H1 (cell line): ENCODE results near the gene CHSY3. TPM values are rescaled to one million over a fixed set of nuclear protein-coding genes. Genes with fewer than 3 reads are reported as not detected.

ENCODE experiments used
- CTCF ChIA-PET: fragments of 300-600 bp; sonication (Branson Sonifier 250); formaldehyde crosslinking; loops from one replicate; lab custom pipeline; 2021; ENCODE audit not compliant: partially characterized antibody; lab: Charles Lee
- POLR2A ChIA-PET: fragments of 300-600 bp; sonication (Branson Sonifier 250); formaldehyde crosslinking; loops from one replicate; lab custom pipeline; 2021; ENCODE audit warnings: inconsistent platforms; ENCODE audit not compliant: partially characterized antibody; lab: Charles Lee
- DNase-seq, 2 experiments: peaks; one replicate each; pipeline versions ENCODE4 v3.0.0 to v3.0.0-alpha.2; 2010 to 2022; ENCODE audit warnings: low spot score in 2 of 2, low read depth in 1 of 2, mixed read lengths in 1 of 2
- FAIRE-seq: peaks from 2 replicates; lab custom pipeline; 2011; peaks lifted over from hg19 to GRCh38; lab: Jason Lieb, UNC
- H2AFZ ChIP-seq: 2 replicates; pipeline ENCODE4 v1.8.1; 2012; ENCODE audit warnings: low read length, inconsistent platforms
- H2AK5ac ChIP-seq: 2 replicates; pipeline ENCODE4 v1.6.1; 2013; ENCODE audit warnings: low read depth, low read length
- H2BK120ac ChIP-seq: replicated peaks from 2 replicates; pipeline ENCODE3; 2013; ENCODE audit warnings: low read depth, low read length, inconsistent platforms
- H2BK12ac ChIP-seq: 2 replicates; pipeline ENCODE4 v1.6.1; 2013; ENCODE audit warnings: low read depth, low read length
- H2BK15ac ChIP-seq: 2 replicates; pipeline ENCODE4 v1.6.1; 2013; ENCODE audit warnings: low read length
- H2BK20ac ChIP-seq: 2 replicates; pipeline ENCODE4 v1.6.1; 2013; ENCODE audit warnings: low read length
- H2BK5ac ChIP-seq: 2 replicates; pipeline ENCODE4 v1.6.1; 2013; ENCODE audit warnings: low read depth, low read length
- H3K14ac ChIP-seq: 2 replicates; pipeline ENCODE4 v1.6.1; 2013; ENCODE audit warnings: inconsistent platforms; ENCODE audit not compliant: insufficient read length
- H3K18ac ChIP-seq: 2 replicates; pipeline ENCODE4 v1.6.1; 2013; ENCODE audit warnings: low read length; ENCODE audit errors: extremely low read depth
- H3K23ac ChIP-seq: 2 replicates; pipeline ENCODE4 v1.6.1; 2013; ENCODE audit warnings: inconsistent platforms; ENCODE audit not compliant: insufficient read length
- H3K23me2 ChIP-seq: 2 replicates; pipeline ENCODE4 v1.6.1; 2013; ENCODE audit warnings: low read depth, low read length
- H3K27ac ChIP-seq: 2 replicates; pipeline ENCODE4 v1.6.1; 2011; ENCODE audit warnings: low read depth, low read length, inconsistent platforms
- H3K27me3 ChIP-seq, 4 experiments: replicated peaks in 1 of 4; 1 replicate in 1 of 4; 2 replicates in 3 of 4; pipeline versions ENCODE4 v1.6.1 to v1.8.1; 2011 to 2013; ENCODE audit warnings: low read length in 3 of 4, mild to moderate bottlenecking in 3 of 4, inconsistent platforms in 2 of 4, mixed read lengths in 2 of 4, moderate library complexity in 1 of 4; ENCODE audit not compliant: control insufficient read depth in 3 of 4, insufficient read depth in 3 of 4; ENCODE audit errors: extremely low read depth in 1 of 4
- H3K36me3 ChIP-seq, 4 experiments: 2 replicates each; pipeline versions ENCODE4 v1.6.1 to v1.8.1; 2011 to 2013; ENCODE audit warnings: mild to moderate bottlenecking in 4 of 4, low read length in 3 of 4, moderate library complexity in 2 of 4, control low read depth in 1 of 4, inconsistent platforms in 1 of 4; ENCODE audit not compliant: insufficient read depth in 4 of 4, control insufficient read depth in 2 of 4
- H3K4ac ChIP-seq: replicated peaks from 2 replicates; pipeline ENCODE3; 2013; ENCODE audit warnings: low read length, low read depth, mixed read lengths, inconsistent platforms; ENCODE audit not compliant: insufficient read length
- H3K4me1 ChIP-seq, 4 experiments: replicated peaks in 1 of 4; 1 replicate in 1 of 4; 2 replicates in 3 of 4; pipeline versions ENCODE4 v1.6.1 to v1.8.1; 2011 to 2013; ENCODE audit warnings: low read length in 3 of 4, inconsistent platforms in 2 of 4, mixed read lengths in 1 of 4; ENCODE audit not compliant: insufficient read depth in 4 of 4, control insufficient read depth in 3 of 4
- H3K4me2 ChIP-seq, 2 experiments: 2 replicates each; pipeline versions ENCODE4 v1.6.1 to v1.8.1; 2011 to 2013; ENCODE audit warnings: low read depth in 2 of 2, low read length in 2 of 2, control low read depth in 1 of 2, inconsistent platforms in 1 of 2, mild to moderate bottlenecking in 1 of 2; ENCODE audit not compliant: insufficient read depth in 1 of 2
- H3K4me3 ChIP-seq, 4 experiments: fragments of 200-600, 300-600 bp in 1 of 4; sonication (generic), shearing (Covaris generic), sonication (Bioruptor Twin) in 1 of 4; 2 replicates each; pipeline versions ENCODE4 v1.5.1 to v1.8.1; 2011 to 2016; ENCODE audit warnings: low read length in 4 of 4, low read depth in 3 of 4, control low read depth in 2 of 4, inconsistent platforms in 2 of 4, mild to moderate bottlenecking in 2 of 4, mixed read lengths in 1 of 4, moderate library complexity in 1 of 4; ENCODE audit not compliant: insufficient read depth in 2 of 4; ENCODE audit errors: extremely low read depth in 1 of 4
- H3K56ac ChIP-seq: replicated peaks from 2 replicates; pipeline ENCODE3; 2013; ENCODE audit warnings: low read depth, mild to moderate bottlenecking, mixed read lengths, low read length, inconsistent platforms; ENCODE audit not compliant: insufficient read length
- H3K79me1 ChIP-seq: 2 replicates; pipeline ENCODE4 v1.6.1; 2013; ENCODE audit warnings: low read depth, low read length, control low read depth
- H3K79me2 ChIP-seq, 2 experiments: 2 replicates each; pipeline versions ENCODE4 v1.6.1 to v1.8.1; 2012 to 2013; ENCODE audit warnings: low read length in 2 of 2, mild to moderate bottlenecking in 2 of 2, inconsistent platforms in 1 of 2; ENCODE audit not compliant: insufficient read depth in 2 of 2, control insufficient read depth in 1 of 2
- H3K9ac ChIP-seq, 4 experiments: replicated peaks in 1 of 4; 1 replicate in 1 of 4; 2 replicates in 3 of 4; pipeline versions ENCODE4 v1.6.1 to v1.8.1; 2011 to 2013; ENCODE audit warnings: low read depth in 3 of 4, low read length in 3 of 4, control low read depth in 2 of 4, mild to moderate bottlenecking in 2 of 4, moderate library complexity in 2 of 4, inconsistent platforms in 1 of 4; ENCODE audit errors: extremely low read depth in 1 of 4
- H3K9me3 ChIP-seq, 2 experiments: 2 replicates each; pipeline versions ENCODE4 v1.6.1 to v1.8.1; 2012 to 2013; ENCODE audit warnings: mild to moderate bottlenecking in 2 of 2, moderate library complexity in 2 of 2, control low read depth in 1 of 2, inconsistent platforms in 1 of 2, low read depth in 1 of 2, low read length in 1 of 2, mixed read lengths in 1 of 2; ENCODE audit not compliant: insufficient read depth in 2 of 2
- H4K20me1 ChIP-seq, 2 experiments: replicated peaks in 1 of 2; 2 replicates each; pipeline versions ENCODE3 to v1.8.1; 2011 to 2013; ENCODE audit warnings: inconsistent platforms in 2 of 2, low read length in 2 of 2, mild to moderate bottlenecking in 1 of 2; ENCODE audit not compliant: insufficient read depth in 2 of 2, control insufficient read depth in 1 of 2
- H4K5ac ChIP-seq: 2 replicates; pipeline ENCODE4 v1.6.1; 2013; ENCODE audit warnings: low read length, low read depth, mixed read lengths, inconsistent platforms; ENCODE audit not compliant: insufficient read length
- H4K8ac ChIP-seq: 2 replicates; pipeline ENCODE4 v1.8.0; 2013; ENCODE audit warnings: mild to moderate bottlenecking, moderate library complexity, low read length, inconsistent platforms; ENCODE audit not compliant: insufficient read depth; ENCODE audit errors: extremely low read depth
- H4K91ac ChIP-seq: replicated peaks from 2 replicates; pipeline ENCODE3; 2013; ENCODE audit warnings: low read length, mixed read lengths, inconsistent platforms; ENCODE audit not compliant: insufficient read length
- CBX8 ChIP-seq: fragments of 300-800, 300-1000 bp; sonication (generic); IDR thresholded peaks from 2 replicates; pipeline ENCODE4 v1.7.1; 2016; ENCODE audit warnings: low read depth, low read length, borderline replicate concordance
- CHD1 ChIP-seq: IDR thresholded peaks from 2 replicates; pipeline ENCODE4 v1.6.1; 2012; ENCODE audit warnings: low read depth, low read length, improper control_type of control experiment
- CHD2 ChIP-seq: IDR thresholded peaks from 2 replicates; pipeline ENCODE4 v1.6.1; 2012; ENCODE audit warnings: low read length, improper control_type of control experiment
- CREB1 ChIP-seq: IDR thresholded peaks from 2 replicates; pipeline ENCODE4 v1.6.1; 2012; ENCODE audit warnings: inconsistent platforms
- CTBP2 ChIP-seq: IDR thresholded peaks from 2 replicates; pipeline ENCODE4 v1.7.0; 2011; ENCODE audit warnings: borderline replicate concordance, mild to moderate bottlenecking, moderate library complexity, mixed read lengths, low read length; ENCODE audit not compliant: insufficient read depth, insufficient read length
- EGR1 ChIP-seq: IDR thresholded peaks from 2 replicates; pipeline ENCODE4 v1.6.1; 2011; ENCODE audit warnings: low read depth, low read length, borderline replicate concordance
- HDAC2 ChIP-seq, 2 experiments: fragments of 300-600 bp in 1 of 2; sonication (generic) in 1 of 2; IDR thresholded peaks; 2 replicates each; pipeline ENCODE4 v1.6.1; 2011 to 2012; ENCODE audit warnings: low read depth in 2 of 2, low read length in 2 of 2, mild to moderate bottlenecking in 2 of 2, moderate library complexity in 2 of 2, borderline replicate concordance in 1 of 2, inconsistent platforms in 1 of 2
- HDAC6 ChIP-seq: IDR thresholded peaks from one replicate; pipeline ENCODE4 v1.7.1; 2012; ENCODE audit warnings: low read depth, mild to moderate bottlenecking, inconsistent platforms, low read length, moderate library complexity
- JUN ChIP-seq: IDR thresholded peaks from 2 replicates; pipeline ENCODE4 v1.6.1; 2011; ENCODE audit warnings: low read depth, mild to moderate bottlenecking, improper control_type of control experiment, low read length
- POLR2AphosphoS5 ChIP-seq: IDR thresholded peaks from 2 replicates; pipeline ENCODE4 v1.6.1; 2011; ENCODE audit warnings: low read depth, low read length
- RBBP5 ChIP-seq: IDR thresholded peaks from 2 replicates; pipeline ENCODE4 v1.7.1; 2012; ENCODE audit warnings: low read depth, mild to moderate bottlenecking, inconsistent platforms, low read length, moderate library complexity, borderline replicate concordance
- SIX5 ChIP-seq: IDR thresholded peaks from 2 replicates; pipeline ENCODE4 v1.6.1; 2011; ENCODE audit warnings: mild to moderate bottlenecking, low read depth, low read length
- SUZ12 ChIP-seq: fragments of 200-600 bp; sonication (generic); IDR thresholded peaks from 2 replicates; pipeline ENCODE4 v1.6.1; 2012; ENCODE audit warnings: mild to moderate bottlenecking, inconsistent platforms, low read length, moderate library complexity, mixed read lengths
- WGBS, 2 experiments: shearing (Covaris generic) in 1 of 2; methylation state at CpG; one replicate each; pipeline versions ENCODE4 v1.1.6 to v1.1.7; 2013 to 2015; ENCODE audit warnings: low lambda C conversion rate in 2 of 2, mixed read lengths in 2 of 2, inconsistent platforms in 1 of 2, low coverage in 1 of 2, missing lambda C conversion rate in 1 of 2; ENCODE audit not compliant: insufficient replicate concordance in 2 of 2, insufficient coverage in 1 of 2, insufficient read length in 1 of 2; ENCODE audit errors: extremely low coverage in 1 of 2, missing lambda C conversion rate in 1 of 2; 5-methylcytosine and 5-hydroxymethylcytosine counted together
- polyA plus RNA-seq, 7 experiments: library from polyadenylated mRNA; depleted of rRNA in 3 of 7; stranded (reverse) in 5 of 7; unstranded in 2 of 7; fragments of >200 nt in 5 of 7; fragments of 200-250 nt in 2 of 7; gene quantifications; 1 replicate in 5 of 7; 2 replicates in 1 of 7; 4 replicates in 1 of 7; pipeline versions ENCODE4 v1.2.1 to v1.2.3, GENCODE V29; 2011 to 2013; ENCODE audit warnings: missing spikeins in 2 of 7, mixed read lengths in 2 of 7
- total RNA-seq: library from RNA; stranded (reverse); fragmentation: NEBNext Ultra II Directional; extraction: Animal tissue kit (Norgen Biotek cat#: 25700); gene quantifications from 2 replicates; pipeline ENCODE4 v1.2.1, GENCODE V29; 2021

Gene CHSY3
- total and polyA plus RNA-seq, 2 of the 8 experiments (the other 6 are each of a cell fraction or from before 2014, with no cell fraction given) = 0.24 to 1.8 TPM

- CTCF ChIA-PET = no interaction called here
- WGBS, 2 experiments = 92% methylated on average over 1 of the region's 1 CpG; no CpG with 5 or more reads in 1 of the 2 experiments
Measured at GRCh38 chr5:130035388-130035787, 131.1 kb downstream of the CHSY3 start.

More at GRCh38 chr5:130035388-130035787, 131.1 kb downstream of the CHSY3 start:
- Histone ChIP-seq H3K56ac (no peak overlapping the region), H2BK12ac (no peak overlapping the region), H2BK120ac (no peak overlapping the region), H3K79me2 (no peaks in the 10 kb centered on the region), H2AFZ (no peak overlapping the region), H3K4me3 (no peak overlapping the region)
- FAIRE-seq = no peak
- no peak for TF ChIP-seq SUZ12
- no peak for TF ChIP-seq HDAC6
- no peak for TF ChIP-seq JUN
- no peak for TF ChIP-seq HDAC2 (IDR thresholded peaks at IDR 0.05; ENCODE audit: borderline replicate concordance in 1 of 2, low read depth in 2 of 2, low read length in 2 of 2)
- no peak for TF ChIP-seq SIX5
- no peak for TF ChIP-seq CTBP2
- no peak for TF ChIP-seq CREB1
- no peak for TF ChIP-seq POLR2AphosphoS5
- TF ChIP-seq CHD2 = no peak
- TF ChIP-seq EGR1 = no peak
- TF ChIP-seq CBX8 = no peak
- TF ChIP-seq CHD1 = no peak
- no peak for TF ChIP-seq RBBP5
- TF ChIP-seq, all 59 proteins: peak for 0
- Histone ChIP-seq H3K27ac (no peak overlapping the region), H3K14ac (no peak overlapping the region), H4K5ac (no peak overlapping the region), H3K23me2 (no peaks in the 10 kb centered on the region), H3K9me3 (no peaks in the 10 kb centered on the region), H3K27me3 (no peaks in the 10 kb centered on the region), H3K18ac (no peak overlapping the region), H4K20me1 (no peaks in the 10 kb centered on the region), H2BK5ac (no peak overlapping the region), H3K9ac (no peak overlapping the region), H2BK15ac (no peak overlapping the region), H4K91ac (no peak overlapping the region), H3K23ac (no peak overlapping the region), H4K8ac (no peak overlapping the region), H3K4me2 (no peak overlapping the region), H2BK20ac (no peak overlapping the region), H3K36me3 (no peaks in the 10 kb centered on the region), H2AK5ac (no peak overlapping the region), H3K79me1 (no peaks in the 10 kb centered on the region), H3K4ac (no peak overlapping the region), H3K4me1 (peaks cover 0 to 2% (median 0%) of the 10 kb centered on the region in 4 experiments; a peak in 1 of 7 replicates)
- POLR2A ChIA-PET = no interaction called here
- no peak for DNase-seq
